NCI-H128 (cell line): ENCODE results near the gene NOC4L.

Source experiments
- DNase-seq: peaks from one replicate; lab custom pipeline; 2025; ENCODE audit not compliant: unreplicated experiment; lab: John Stamatoyannopoulos, UW

Gene NOC4L

GRCh38 chr12:132168311-132169031 is 24.2 kb downstream of the NOC4L start:
- DNase-seq = no peak

- no peak for DNase-seq
Observed at GRCh38 chr12:132169376-132169775, 25.1 kb downstream of the NOC4L start.

DNA sequence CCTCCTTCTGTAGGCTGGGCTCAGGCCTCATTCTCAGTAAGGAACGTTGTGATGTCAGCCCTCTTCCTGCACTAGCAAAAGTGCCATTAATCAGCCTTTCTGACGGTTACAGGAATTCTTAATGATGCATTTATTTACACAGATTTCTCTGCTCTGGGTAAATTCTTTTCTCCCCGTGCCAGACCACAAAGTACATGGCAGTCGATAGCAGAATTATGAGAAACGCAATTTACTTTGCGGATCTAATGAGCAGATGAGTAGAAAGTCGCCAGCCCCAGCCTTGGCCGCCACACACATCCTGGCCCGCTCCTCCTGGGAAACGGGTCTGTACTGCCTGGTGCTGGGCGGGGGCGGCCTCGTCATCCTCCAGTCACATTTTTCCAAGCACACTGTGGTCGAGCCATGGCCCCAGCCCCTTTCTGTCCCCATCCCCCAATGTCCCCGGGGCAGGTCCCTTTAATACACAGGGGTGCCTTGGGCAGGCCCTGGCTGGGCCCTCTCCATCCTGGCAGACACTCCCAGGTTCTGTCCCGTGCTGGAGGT is 25.9 kb downstream of the NOC4L start:
- DNase-seq = no peak

- no peak for DNase-seq
Observed at GRCh38 chr12:132170637-132171292, 26.5 kb downstream of the NOC4L start.

- no peak for DNase-seq
Observed at GRCh38 chr12:132171293-132171967, 27.2 kb downstream of the NOC4L start.

GRCh38 chr12:132171968-132172521 is 27.8 kb downstream of the NOC4L start:
- no peak for DNase-seq

DNA sequence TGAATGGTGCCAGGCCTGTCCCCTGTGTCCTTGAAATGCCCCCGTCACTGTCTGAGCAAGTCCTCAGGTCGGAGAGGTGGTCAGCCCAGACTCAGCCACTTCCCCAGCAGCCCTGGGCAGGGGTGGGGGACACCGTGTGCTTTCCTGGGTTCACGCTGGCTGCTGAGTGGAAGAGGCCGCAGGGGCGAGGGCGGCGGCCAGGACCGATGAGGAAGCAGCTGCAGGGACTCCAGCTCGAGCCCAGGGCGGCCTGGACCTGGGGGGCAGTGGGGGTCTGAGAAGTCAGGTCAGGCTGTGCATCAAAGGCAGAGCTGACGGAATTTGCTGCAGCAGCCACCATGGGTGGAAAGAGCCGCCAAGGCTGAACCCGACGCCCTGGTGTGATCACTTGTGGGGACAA is 28.4 kb downstream of the NOC4L start:
- no peak for DNase-seq

GRCh38 chr12:132173135-132174014 is 29.1 kb downstream of the NOC4L start:
- no peak for DNase-seq

- no peak for DNase-seq
Observed at GRCh38 chr12:132174015-132174838, 30.0 kb downstream of the NOC4L start.

DNA sequence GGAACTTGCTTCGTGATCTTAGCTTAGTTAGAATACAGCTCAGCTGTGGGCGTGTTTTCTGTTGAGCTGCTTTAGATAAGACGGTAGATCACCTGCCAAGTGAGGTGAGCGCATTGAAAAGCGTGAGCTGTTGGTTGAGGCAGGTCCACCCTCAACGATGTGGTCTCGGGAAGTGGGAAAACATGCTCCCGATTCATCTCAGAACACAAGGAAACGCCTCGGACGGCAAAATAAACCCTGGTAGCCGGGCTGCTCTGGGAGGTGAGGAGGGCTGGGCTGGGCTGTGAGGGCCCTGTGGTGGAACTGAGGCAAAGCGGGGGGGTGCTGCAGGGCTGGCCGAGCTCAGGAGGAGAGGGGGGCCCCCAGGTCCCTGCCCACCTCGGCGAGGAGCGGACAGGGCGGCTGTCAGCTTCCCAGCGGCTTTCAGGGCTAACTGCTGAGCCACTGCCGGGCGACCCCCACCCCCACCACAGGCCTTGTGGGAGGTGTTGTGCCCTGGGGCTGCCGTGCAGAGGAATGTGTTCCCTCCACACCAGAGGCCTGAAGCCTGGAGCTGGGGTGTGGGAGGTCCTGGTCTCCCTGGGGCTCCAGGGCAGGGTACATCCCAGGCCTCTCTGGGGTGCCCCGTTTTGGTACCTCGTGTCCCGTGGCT is 30.7 kb downstream of the NOC4L start:
- no peak for DNase-seq

DNA sequence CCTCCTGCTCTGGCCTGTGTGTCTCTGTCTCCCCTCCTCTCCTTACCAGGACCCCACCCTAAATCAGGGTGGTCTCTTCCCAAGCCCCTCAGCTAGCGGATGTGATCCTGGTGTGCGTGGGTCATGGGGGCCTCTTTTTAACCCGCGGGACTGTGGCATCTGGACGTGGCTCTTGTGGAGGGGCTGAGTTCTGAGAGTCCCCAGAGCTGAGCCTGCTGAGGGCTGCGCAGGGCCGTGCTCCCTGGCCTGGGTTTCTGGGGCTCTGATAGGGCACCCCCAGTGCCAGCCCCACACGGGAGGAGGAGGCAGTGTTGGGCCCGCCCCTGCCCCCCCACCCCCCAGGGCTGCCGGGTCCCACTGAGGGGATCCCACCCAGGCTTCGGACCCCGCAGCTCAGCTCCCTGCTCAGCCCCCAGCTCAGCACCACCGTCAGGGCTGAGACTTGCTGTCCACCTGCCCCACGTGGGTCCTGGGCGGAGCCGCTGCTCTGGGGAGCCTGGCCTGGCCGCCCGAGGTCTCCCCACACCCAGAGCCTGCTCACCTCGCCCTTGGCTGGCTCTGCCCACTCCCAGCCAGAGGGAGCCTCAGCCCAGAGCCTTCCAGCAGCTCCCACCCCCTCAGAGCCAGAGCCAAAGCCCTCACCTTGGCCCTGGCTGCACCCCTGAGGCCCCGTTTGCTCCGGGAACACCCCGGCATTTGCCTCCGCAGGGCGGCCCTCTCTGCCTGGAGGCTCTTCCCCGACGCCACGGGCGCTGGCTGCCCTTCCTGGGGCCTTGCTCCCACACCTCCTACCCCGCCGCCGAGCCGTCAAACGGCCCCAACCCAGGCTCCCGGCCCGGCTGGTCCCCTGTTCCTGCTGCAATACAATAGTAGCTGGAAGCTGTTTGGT is 31.5 kb downstream of the NOC4L start:
- no peak for DNase-seq

- no peak for DNase-seq
Observed at GRCh38 chr12:132176385-132176919, 32.2 kb downstream of the NOC4L start.

- no peak for DNase-seq
Observed at GRCh38 chr12:132176920-132177551, 32.8 kb downstream of the NOC4L start.

DNA sequence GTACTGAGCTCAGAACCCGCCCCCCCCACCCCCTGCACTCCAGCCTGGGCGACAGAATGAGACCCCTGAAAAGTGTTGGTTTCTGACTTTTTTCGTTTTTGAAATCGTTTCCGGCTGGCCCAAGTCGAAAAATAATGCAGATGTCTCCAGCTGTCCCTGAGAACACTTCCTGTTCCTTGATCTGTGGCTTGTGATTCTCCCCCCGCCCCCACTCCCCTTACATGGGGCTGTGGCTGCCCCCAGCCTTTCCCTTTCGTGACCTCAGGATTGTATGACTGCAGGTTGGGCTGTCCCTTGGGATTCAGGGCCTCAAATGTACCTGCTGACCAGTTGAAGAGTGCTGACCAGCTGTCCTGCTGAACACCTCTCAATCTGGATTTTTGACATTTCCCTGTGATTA is 34.1 kb downstream of the NOC4L start:
- DNase-seq = no peak

DNA sequence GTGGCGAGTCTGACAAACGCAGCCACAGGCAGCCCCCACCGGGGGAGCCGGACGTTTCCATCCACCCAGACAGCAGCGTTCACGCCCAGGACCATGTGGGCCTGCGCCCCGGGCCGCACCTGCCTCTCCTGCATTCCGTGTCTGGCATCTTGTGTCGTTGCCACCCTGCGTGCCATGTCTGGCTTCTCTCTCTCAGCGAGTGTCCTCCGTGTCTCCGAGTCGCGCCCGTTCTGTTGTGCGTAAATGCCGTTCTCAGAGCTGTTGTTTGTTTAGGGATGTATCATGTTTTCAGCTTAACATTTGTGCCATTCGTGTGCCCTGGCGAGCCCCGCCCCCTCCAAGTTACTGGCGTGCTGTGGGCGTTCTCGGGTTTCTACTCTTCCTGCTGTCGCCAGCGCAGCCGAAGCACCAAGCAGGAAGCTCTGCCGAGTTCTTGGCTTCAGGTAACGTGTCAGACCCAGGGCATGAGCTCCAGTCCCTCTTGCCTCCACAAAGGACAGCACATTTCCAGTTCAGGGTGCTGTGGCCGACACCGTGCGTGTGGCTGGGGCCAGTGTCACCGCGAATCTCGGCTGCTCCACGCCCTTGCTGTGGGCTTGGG is 34.6 kb downstream of the NOC4L start:
- no peak for DNase-seq

GRCh38 chr12:132179431-132180362 is 35.4 kb downstream of the NOC4L start:
- no peak for DNase-seq
